IMR-90 (cell line): ENCODE data around the gene EML6. TPM values are rescaled to one million over a fixed set of nuclear protein-coding genes. Genes with fewer than 3 reads are reported as not detected.

ENCODE experiments used
- ATAC-seq: fragments of 200-7000 bp; cut with Tn5 transposase; 2 replicates; pipeline ENCODE4 v1.9.1; 2020; ENCODE audit warnings: low read depth, mild to moderate bottlenecking, moderate library complexity
- BruUV-seq: library from RNA; stranded (reverse); fragments of 400-500 nt; replicated peaks from 2 replicates; lab custom pipeline; 2021; lab: Mats Ljungman, UMichigan
- CTCF ChIA-PET: fragments of 300-600 bp; formaldehyde crosslinking; extraction: SDS; loops from one replicate; lab custom pipeline; 2021; ENCODE audit warnings: antibody characterized with exemption; lab: Yijun Ruan, JAX
- POLR2A ChIA-PET: fragments of 300-600 bp; sonication (Branson Sonifier 250); formaldehyde crosslinking; loops from one replicate; lab custom pipeline; 2022; ENCODE audit warnings: antibody characterized with exemption; ENCODE audit not compliant: unreplicated experiment; lab: Charles Lee
- DNase-seq: peaks from one replicate; pipeline ENCODE4 v3.0.0; 2013
- H2AFZ ChIP-seq: replicated peaks from 2 replicates; pipeline ENCODE3; 2013; ENCODE audit warnings: low read length, mild to moderate bottlenecking; ENCODE audit not compliant: poor library complexity
- H2AK5ac ChIP-seq: 2 replicates; pipeline ENCODE4 v1.6.1; 2013; ENCODE audit warnings: low read depth, low read length, inconsistent platforms
- H2AK9ac ChIP-seq: replicated peaks from 2 replicates; pipeline ENCODE3; 2013; ENCODE audit warnings: mild to moderate bottlenecking, low read depth, low read length, moderate library complexity; ENCODE audit not compliant: poor library complexity
- H2BK120ac ChIP-seq: 2 replicates; pipeline ENCODE4 v1.6.1; 2013; ENCODE audit warnings: low read depth, low read length, inconsistent platforms
- H2BK15ac ChIP-seq: 3 replicates; pipeline ENCODE4 v1.6.1; 2013; ENCODE audit warnings: low read depth, low read length, inconsistent platforms
- H2BK20ac ChIP-seq: 2 replicates; pipeline ENCODE4 v1.6.1; 2013; ENCODE audit warnings: low read depth, mild to moderate bottlenecking, inconsistent platforms, low read length, moderate library complexity
- H2BK5ac ChIP-seq: 2 replicates; pipeline ENCODE4 v1.6.1; 2013; ENCODE audit warnings: mild to moderate bottlenecking, low read depth, low read length, inconsistent platforms; ENCODE audit not compliant: poor library complexity, severe bottlenecking
- H3K14ac ChIP-seq: replicated peaks from 2 replicates; pipeline ENCODE4 v1.6.1; 2013; ENCODE audit warnings: low read depth, low read length, inconsistent platforms
- H3K18ac ChIP-seq: 2 replicates; pipeline ENCODE4 v1.6.1; 2013; ENCODE audit warnings: low read depth, low read length, control low read depth
- H3K23ac ChIP-seq: 2 replicates; pipeline ENCODE4 v1.6.1; 2013; ENCODE audit warnings: low read depth, low read length, inconsistent platforms
- H3K27ac ChIP-seq: 2 replicates; pipeline ENCODE4 v1.5.1; 2013; ENCODE audit warnings: mild to moderate bottlenecking, control low read depth, low read length; ENCODE audit not compliant: insufficient read depth
- H3K27me3 ChIP-seq: 2 replicates; pipeline ENCODE4 v1.6.1; 2013; ENCODE audit warnings: low read length; ENCODE audit not compliant: control insufficient read depth, insufficient read depth
- H3K36me3 ChIP-seq: 2 replicates; pipeline ENCODE4 v1.6.1; 2013; ENCODE audit warnings: low read length, mixed read lengths; ENCODE audit not compliant: control insufficient read depth, insufficient read depth
- H3K4ac ChIP-seq: 2 replicates; pipeline ENCODE4 v1.6.1; 2013; ENCODE audit warnings: low read depth, low read length, inconsistent platforms
- H3K4me1 ChIP-seq: 2 replicates; pipeline ENCODE4 v1.6.1; 2013; ENCODE audit warnings: low read length, mixed read lengths; ENCODE audit not compliant: control insufficient read depth, insufficient read depth
- H3K4me2 ChIP-seq: 2 replicates; pipeline ENCODE4 v1.6.1; 2013; ENCODE audit warnings: low read depth, mild to moderate bottlenecking, control low read depth, low read length, moderate library complexity
- H3K4me3 ChIP-seq: 2 replicates; pipeline ENCODE4 v1.5.1; 2013; ENCODE audit warnings: low read depth, mild to moderate bottlenecking, control low read depth, low read length, moderate library complexity; ENCODE audit not compliant: insufficient read depth
- H3K56ac ChIP-seq: 2 replicates; pipeline ENCODE4 v1.6.1; 2013; ENCODE audit warnings: low read length, inconsistent platforms; ENCODE audit not compliant: insufficient read depth; ENCODE audit errors: extremely low read depth
- H3K79me1 ChIP-seq, 2 experiments: 2 replicates each; pipeline ENCODE4 v1.6.1; 2013; ENCODE audit warnings: low read length in 2 of 2, inconsistent platforms in 1 of 2, low read depth in 1 of 2
- H3K9ac ChIP-seq: 2 replicates; pipeline ENCODE4 v1.6.1; 2013; ENCODE audit warnings: low read depth, low read length, control low read depth
- H3K9me1 ChIP-seq: 2 replicates; pipeline ENCODE4 v1.6.1; 2013; ENCODE audit warnings: low read length, inconsistent platforms; ENCODE audit not compliant: insufficient read depth
- H3K9me3 ChIP-seq: 2 replicates; pipeline ENCODE4 v1.6.1; 2013; ENCODE audit warnings: low read length; ENCODE audit not compliant: control insufficient read depth, insufficient read depth
- H4K20me1 ChIP-seq: 2 replicates; pipeline ENCODE4 v1.6.1; 2013; ENCODE audit warnings: low read length, inconsistent platforms; ENCODE audit not compliant: insufficient read depth
- H4K5ac ChIP-seq: 2 replicates; pipeline ENCODE4 v1.6.1; 2013; ENCODE audit warnings: mild to moderate bottlenecking, low read depth, low read length, control low read depth
- H4K8ac ChIP-seq, 2 experiments: 2 replicates each; pipeline ENCODE4 v1.6.1; 2013; ENCODE audit warnings: low read depth in 2 of 2, low read length in 2 of 2, control low read depth in 1 of 2, inconsistent platforms in 1 of 2
- H4K91ac ChIP-seq: 2 replicates; pipeline ENCODE4 v1.6.1; 2013; ENCODE audit warnings: low read depth, low read length, inconsistent platforms; ENCODE audit not compliant: insufficient read depth
- BHLHE40 ChIP-seq: fragments of 150-350 bp; IDR thresholded peaks from 2 replicates; pipeline ENCODE4 v1.6.1; 2016; ENCODE audit warnings: mild to moderate bottlenecking, low read depth, low read length
- CEBPB ChIP-seq: IDR thresholded peaks from 2 replicates; pipeline ENCODE4 v1.6.1; 2012; ENCODE audit warnings: low read depth, low read length, improper control_type of control experiment
- CTCF ChIP-seq: conservative IDR thresholded peaks from 2 replicates; pipeline ENCODE4 v1.5.1; 2012; ENCODE audit warnings: mild to moderate bottlenecking, low read depth, low read length, improper control_type of control experiment
- MAFK ChIP-seq: IDR thresholded peaks from 2 replicates; pipeline ENCODE4 v1.6.1; 2012; ENCODE audit warnings: low read depth, low read length, improper control_type of control experiment
- MXI1 ChIP-seq: IDR thresholded peaks from 2 replicates; pipeline ENCODE4 v1.6.1; 2012; ENCODE audit warnings: low read depth, mild to moderate bottlenecking, low read length, moderate library complexity, borderline replicate concordance
- NFE2L2 ChIP-seq: fragments of 150-350 bp; IDR thresholded peaks from 2 replicates; pipeline ENCODE4 v1.6.1; 2016; ENCODE audit warnings: low read depth, mild to moderate bottlenecking, low read length
- RAD21 ChIP-seq: IDR thresholded peaks from 2 replicates; pipeline ENCODE4 v1.6.1; 2012; ENCODE audit warnings: low read length, improper control_type of control experiment
- RCOR1 ChIP-seq: IDR thresholded peaks from 2 replicates; pipeline ENCODE4 v1.6.1; 2012; ENCODE audit warnings: mild to moderate bottlenecking, low read length, improper control_type of control experiment; ENCODE audit not compliant: insufficient replicate concordance
- dilution Hi-C: fragments of 300-500 bp; cut with HindIII; formaldehyde crosslinking; loops from one replicate; pipeline ENCODE4 v1.14.3; 2018; ENCODE audit warnings: low sequenced_read_pairs; ENCODE audit not compliant: unreplicated experiment
- in situ Hi-C: fragments of 300-500 bp; cut with MboI; formaldehyde crosslinking; loops from 3 replicates; pipeline ENCODE4 v1.14.3; 2019; ENCODE audit warnings: low sequenced_read_pairs, inconsistent platforms, mixed read lengths
- intact Hi-C: fragments of 100-400 bp; cut with micrococcal nuclease; formaldehyde crosslinking; loops from 2 replicates; pipeline ENCODE4 v1.10.0; 2022
- polyA plus RNA-seq, 3 experiments: library from polyadenylated mRNA; depleted of rRNA; stranded (reverse); fragments of >200 nt; gene quantifications; 2 replicates each; pipeline ENCODE4 v1.2.3, GENCODE V29; 2012; ENCODE audit warnings: low replicate concordance in 1 of 3
- total RNA-seq: library from RNA; depleted of rRNA; stranded (reverse); fragments of >200 nt; gene quantifications from 2 replicates; pipeline ENCODE4 v1.2.3, GENCODE V29; 2012
- TF ChIP-seq, protein P1 (sequence below): fragments of 150-350 bp; IDR thresholded peaks from 2 replicates; pipeline ENCODE4 v1.6.1; 2017; ENCODE audit warnings: mild to moderate bottlenecking, antibody characterized with exemption, low read length, low read depth

Gene EML6
- total and polyA plus RNA-seq, 2 of the 4 experiments (the other 2 are of a cell fraction), result 0.18 to 0.19 TPM

DNA sequence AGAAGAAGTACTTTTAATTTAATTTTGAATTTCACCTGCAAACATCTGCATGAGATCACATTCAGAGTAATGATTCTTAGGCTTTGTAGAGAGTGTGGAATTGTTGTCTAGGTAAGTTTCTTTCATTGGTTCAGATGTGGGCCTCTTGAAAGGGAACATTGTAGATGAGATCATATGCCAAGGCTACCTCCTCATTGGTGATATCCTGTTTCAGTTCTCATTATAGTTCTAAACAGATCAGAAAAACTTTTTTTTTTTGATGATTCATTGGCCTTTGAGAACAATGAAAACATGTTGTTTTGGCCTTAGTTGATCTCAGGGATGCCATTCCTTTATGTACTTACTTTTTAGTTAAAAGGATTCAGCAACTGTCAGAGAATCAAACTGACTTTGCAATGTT lies 44.5 kb downstream of the EML6 start:
- TF ChIP-seq CTCF (no peak), BHLHE40 (no peak), MXI1 (no peak), RAD21 (no peak), CEBPB (no peak), MAFK (no peak), RCOR1 (no peak), NFE2L2 (no peak)
- TF ChIP-seq, protein P1, sequence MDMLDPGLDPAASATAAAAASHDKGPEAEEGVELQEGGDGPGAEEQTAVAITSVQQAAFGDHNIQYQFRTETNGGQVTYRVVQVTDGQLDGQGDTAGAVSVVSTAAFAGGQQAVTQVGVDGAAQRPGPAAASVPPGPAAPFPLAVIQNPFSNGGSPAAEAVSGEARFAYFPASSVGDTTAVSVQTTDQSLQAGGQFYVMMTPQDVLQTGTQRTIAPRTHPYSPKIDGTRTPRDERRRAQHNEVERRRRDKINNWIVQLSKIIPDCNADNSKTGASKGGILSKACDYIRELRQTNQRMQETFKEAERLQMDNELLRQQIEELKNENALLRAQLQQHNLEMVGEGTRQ, result no peak
- Histone ChIP-seq H3K9ac (no peak overlapping the region), H4K91ac (no peak overlapping the region), H3K4me1 (no peaks in the 10 kb centered on the region), H2AFZ (no peak overlapping the region), H3K27me3 (no peaks in the 10 kb centered on the region), H3K4ac (no peak overlapping the region), H4K5ac (no peak overlapping the region), H2AK9ac (no peak overlapping the region), H3K56ac (no peak overlapping the region), H3K14ac (no peak overlapping the region), H3K4me3 (no peak overlapping the region), H3K27ac (no peak overlapping the region), H3K36me3 (no peaks in the 10 kb centered on the region), H3K9me3 (no peaks in the 10 kb centered on the region), H3K79me1 (no peaks in the 10 kb centered on the region), H4K8ac (no peak overlapping the region), H2BK120ac (no peak overlapping the region), H2AK5ac (no peak overlapping the region), H2BK15ac (no peak overlapping the region), H4K20me1 (no peaks in the 10 kb centered on the region), H2BK5ac (no peak overlapping the region), H3K18ac (no peak overlapping the region), H3K4me2 (no peak overlapping the region), H3K23ac (no peak overlapping the region), H3K9me1 (no peaks in the 10 kb centered on the region), H2BK20ac (no peak overlapping the region)
- DNase-seq (peak; percentile 47), ATAC-seq (peak; percentile 56; the same call in 1 of the 2 replicates)
- BruUV-seq, result no TSS peak
- dilution Hi-C loops, result no loop called here
- POLR2A ChIA-PET, result no interaction called here
- in situ Hi-C loops, result no loop called here
- intact Hi-C loops, result no loop called here
- CTCF ChIA-PET, result interaction anchor here (0.6 kb wide), 1 partner anchor 417 kb away, joined by 3 read pairs; no protein-coding TSS in a partner anchor
